GM19438 (cell line): Measurements from ENCODE around the gene NDUFA11.
"Not testable (repeated sequence)": the region's sequence is repeated elsewhere in the genome, so short reads cannot be mapped to it uniquely, and the experiment has no call there.

ENCODE experiments used
- ATAC-seq: cut with Tn5 transposase; IDR thresholded peaks from one replicate; pipeline ENCODE4 v1.9.1; 2021; ENCODE audit warnings: low read depth; ENCODE audit not compliant: unreplicated experiment

The NDUFA11 gene

GRCh38 chr19:5891938-5892771 lies 11.4 kb downstream of the NDUFA11 start:
- ATAC-seq: no peak

DNA sequence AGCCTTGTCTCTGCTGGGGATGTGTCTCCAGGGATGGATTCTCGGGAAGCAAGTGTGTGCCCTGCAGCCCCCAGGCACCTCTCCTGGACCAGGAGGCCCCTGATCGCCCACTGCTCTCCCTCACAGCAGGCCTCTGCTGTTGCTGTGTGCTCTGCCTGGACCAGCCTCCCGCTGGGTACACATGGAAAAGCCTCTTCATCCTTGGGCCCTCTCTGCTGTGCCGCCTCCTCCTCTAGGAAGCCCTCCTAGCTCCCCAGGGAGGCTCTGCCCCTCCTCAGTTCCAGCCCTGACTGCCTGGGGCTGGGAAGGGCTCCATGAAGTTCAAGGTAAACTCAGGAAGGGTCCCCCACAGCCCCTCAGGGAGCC lies 12.0 kb downstream of the NDUFA11 start:
- ATAC-seq: no peak

DNA sequence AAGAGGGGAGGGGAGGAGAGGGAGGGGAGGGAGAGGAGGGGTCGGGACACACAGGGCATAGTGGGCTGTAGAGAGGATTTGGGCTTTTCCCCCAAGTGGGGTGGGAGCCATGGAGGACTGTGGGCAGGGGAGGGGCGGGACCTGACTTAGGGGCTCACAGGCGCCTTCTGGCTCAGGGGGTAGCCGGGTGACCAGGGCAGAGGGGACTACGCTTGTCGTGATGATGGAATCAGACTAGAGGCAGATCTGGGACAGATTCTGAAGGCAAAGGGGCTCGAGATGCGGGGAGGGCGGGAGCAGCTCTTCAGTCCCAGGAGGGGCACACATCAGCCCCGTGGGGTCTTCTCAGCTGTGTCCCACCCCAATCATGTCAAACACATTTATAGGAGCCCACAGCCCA lies 13.5 kb downstream of the NDUFA11 start:
- ATAC-seq: no peak

DNA sequence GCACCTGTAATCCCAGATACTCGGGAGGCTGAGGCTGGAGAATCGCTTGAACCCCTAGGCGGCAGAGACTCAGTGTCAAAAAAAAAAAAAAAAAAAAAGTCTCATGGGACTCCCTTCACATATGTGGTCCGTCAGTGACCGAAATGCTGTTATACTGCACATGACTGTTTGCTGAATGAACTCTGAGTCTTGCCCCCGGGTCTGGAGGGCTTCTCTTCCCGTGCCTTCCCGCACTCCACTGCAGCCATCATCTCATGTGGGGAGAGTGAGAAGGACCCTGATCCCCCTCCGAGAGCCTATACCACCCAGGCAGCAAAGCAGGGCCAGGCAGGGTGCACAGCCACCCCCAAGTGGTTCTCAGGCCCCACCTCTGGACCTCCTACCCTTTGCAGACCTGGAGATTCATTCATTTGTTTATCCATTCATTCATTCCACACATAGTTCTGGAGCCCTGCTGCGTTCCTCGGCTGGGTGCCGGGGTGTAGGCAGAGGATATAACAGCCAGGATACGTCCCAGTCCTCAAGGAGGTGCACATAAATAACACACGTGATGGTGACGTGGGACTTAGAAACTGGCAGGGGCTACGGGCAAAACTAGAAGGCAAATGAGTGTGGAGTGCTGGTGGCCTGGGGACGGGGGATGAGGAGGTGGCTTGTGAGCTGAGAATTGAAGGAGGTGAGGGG lies 14.2 kb downstream of the NDUFA11 start:
- ATAC-seq: no peak

DNA sequence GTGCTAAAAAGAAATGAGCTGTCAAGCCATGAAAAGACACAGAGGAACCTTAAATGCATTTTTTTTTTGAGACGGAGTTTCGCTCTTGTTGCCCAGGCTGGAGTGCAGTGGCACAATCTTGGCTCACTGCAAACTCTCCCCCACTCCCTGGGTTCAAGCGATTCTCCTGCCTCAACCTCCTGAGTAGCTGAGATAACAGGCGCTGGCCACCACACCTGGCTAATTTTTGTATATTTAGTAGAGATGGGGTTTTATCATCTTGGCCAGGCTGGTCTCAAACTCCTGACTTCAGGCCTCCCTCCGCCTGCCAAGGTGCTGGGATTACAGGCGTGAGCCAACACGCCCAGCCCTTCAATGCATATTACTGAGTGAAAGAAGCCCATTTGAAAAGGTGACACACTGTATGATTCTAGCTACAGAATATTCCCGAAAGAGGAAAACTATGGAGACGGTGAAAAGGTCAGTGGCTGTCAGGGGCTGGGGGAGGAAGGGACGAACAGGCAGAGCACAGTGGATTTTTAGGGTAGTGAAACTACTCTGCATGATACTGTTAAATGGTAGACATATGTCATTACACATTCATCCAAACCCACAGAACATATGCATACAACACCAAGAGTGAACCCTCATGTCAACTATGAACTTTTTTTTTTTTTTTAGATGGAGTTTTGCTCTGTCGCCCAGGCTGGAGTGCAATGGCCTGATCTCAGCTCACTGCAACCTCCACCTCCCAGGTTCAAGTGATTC lies 19.4 kb downstream of the NDUFA11 start:
- not testable (repeated sequence) for ATAC-seq

GRCh38 chr19:5883157-5883873 lies 20.3 kb downstream of the NDUFA11 start:
- not testable (repeated sequence) for ATAC-seq

GRCh38 chr19:5882421-5882968 lies 21.1 kb downstream of the NDUFA11 start:
- no peak for ATAC-seq

DNA sequence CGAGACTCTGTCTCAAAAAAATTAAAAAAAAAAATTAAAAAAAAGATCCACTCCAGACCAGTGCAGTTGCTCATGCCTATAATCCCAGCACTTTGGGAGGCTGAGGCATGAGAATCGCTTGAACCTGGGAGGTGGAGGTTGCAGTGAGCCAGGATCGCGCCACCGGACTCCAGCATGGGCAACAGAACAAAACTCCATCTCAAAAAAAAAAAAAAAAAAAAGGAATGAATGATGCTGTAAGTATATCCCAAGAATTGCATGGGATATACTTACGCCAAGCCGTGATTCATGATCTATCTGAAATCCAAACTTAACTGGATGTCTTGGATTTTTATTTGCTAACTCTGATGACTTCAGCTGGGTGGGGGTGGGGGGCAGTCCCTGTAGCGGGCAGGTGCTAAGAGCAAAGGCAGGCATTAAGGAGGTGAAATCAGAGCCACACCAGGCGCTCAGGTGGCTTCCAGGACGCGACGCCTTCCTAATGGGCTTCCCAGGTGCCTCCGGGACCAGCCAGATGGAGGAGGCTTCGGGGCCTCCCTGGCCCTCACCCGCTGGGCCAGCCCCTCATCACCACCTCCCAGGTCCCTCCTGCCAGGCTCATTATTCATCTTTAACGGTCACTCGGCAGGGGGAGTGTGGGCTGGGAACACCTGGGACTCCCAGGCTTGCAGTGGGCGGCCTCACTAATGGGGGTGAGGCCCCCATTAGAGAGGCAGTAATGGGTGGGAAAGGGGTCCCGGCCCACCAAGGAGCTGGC lies 21.9 kb downstream of the NDUFA11 start:
- no peak for ATAC-seq

DNA sequence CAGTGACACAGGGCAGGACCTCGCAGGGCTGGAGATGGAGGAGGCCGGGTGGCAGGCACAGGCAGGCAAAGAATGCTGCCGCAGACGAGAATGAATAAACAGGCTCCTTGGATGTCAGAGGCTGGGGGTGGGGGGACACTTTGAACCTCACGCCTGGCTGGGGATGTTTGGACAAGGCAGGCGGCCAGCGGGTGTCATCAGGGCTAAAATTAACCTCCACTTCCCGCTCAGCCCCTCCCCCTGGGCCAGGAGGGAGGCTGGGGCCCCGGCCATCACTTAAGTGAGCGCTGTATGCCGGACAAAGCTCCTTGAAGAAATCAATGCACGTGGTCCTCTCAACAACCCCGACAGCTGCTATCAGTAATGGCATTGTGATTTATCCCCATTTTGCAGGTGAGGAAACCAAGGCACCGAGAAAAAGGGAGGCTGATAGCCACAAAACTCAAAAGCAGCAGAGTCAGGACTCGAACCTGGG lies 22.9 kb downstream of the NDUFA11 start:
- no peak for ATAC-seq

DNA sequence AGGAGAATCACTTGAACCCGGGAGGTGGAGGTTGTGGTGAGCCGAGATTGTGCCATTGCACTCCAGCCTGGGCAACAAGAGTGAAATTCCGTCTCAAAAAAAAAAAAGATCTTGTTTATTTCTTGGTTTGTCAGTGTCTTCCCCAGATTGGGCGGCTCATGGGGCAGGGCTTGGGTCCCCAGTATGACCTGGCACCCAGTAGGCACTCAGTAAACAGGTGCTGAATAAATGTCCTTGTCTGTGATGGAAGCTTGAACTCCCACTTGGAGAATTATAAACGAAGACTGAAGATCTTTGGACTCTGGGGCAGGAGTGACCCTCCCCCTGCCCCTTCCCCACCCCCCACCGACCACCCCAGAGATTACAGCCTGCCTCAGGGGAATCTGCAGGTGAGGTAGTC lies 23.4 kb downstream of the NDUFA11 start:
- no peak for ATAC-seq

- ATAC-seq: no peak
These were observed 25.7 kb downstream of the NDUFA11 start for GRCh38 chr19:5877882-5878281.

DNA sequence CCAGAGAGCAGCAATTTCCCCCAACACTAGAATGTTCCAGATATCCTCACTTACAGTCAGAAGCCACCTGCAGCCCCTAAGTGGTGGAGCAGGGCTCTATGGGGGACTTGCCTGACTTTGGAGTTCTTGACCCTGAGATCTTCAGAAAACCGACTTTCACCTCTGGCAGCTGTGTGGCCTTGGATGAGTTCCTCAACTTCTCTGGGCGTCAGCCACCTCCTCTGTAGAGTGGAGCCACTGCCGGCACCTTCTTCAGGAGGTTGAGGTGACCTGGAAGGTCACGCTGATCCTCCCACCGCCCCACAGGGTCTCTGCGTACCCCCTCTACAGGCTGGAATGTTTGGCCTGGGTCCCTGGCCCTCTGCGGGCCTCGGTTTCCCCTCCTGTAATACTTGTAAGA lies 26.2 kb downstream of the NDUFA11 start:
- ATAC-seq: no peak

GRCh38 chr19:5874496-5874895 lies 29.1 kb downstream of the NDUFA11 start:
- not testable (repeated sequence) for ATAC-seq

DNA sequence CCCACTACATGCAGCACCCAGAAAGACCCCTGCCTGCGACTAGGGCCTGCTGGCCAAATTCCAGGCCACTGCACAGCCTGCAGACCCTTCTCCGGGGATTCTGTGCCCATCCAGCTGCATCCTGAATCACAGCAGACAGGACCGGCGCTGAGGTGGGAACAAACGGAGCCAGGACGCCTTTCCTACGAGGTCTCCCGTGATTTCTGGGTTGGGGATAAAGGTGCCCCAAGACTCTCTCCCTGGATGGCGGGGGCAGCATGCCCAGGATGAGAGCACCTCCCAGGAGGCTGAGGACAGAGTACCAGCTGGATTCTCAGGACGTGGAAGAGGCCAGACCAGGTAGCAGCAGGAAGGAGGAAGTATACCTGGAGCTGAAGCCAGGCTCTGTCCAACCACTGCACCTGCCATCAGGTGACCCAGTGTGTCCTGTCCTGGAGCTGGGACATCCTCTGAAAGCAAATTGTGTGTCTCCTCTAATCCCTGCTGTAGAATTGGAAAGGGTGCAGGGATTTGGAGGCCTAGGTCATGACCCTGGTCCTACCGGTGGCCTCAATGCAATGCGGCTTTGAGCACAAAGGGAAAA lies 29.9 kb downstream of the NDUFA11 start:
- no peak for ATAC-seq

DNA sequence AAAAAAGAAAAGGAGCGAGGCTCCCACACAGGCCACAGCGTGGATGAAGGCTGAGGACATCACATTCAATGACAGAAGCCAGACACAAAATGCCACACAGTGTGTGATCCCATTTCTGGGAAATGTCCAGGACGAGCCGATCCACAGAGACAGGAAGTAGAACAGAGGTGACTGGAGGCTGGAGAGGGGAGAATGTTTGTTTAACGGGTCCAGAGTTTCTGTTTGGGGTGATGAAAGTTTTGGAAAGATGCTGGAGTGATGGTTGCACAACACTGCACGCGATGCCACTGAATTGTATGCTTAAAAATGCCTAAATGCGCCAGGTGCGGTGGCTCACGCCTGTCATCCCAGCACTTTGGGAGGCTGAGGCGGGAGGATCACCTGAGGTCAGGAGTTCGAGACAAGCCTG lies 32.6 kb downstream of the NDUFA11 start:
- no peak for ATAC-seq

DNA sequence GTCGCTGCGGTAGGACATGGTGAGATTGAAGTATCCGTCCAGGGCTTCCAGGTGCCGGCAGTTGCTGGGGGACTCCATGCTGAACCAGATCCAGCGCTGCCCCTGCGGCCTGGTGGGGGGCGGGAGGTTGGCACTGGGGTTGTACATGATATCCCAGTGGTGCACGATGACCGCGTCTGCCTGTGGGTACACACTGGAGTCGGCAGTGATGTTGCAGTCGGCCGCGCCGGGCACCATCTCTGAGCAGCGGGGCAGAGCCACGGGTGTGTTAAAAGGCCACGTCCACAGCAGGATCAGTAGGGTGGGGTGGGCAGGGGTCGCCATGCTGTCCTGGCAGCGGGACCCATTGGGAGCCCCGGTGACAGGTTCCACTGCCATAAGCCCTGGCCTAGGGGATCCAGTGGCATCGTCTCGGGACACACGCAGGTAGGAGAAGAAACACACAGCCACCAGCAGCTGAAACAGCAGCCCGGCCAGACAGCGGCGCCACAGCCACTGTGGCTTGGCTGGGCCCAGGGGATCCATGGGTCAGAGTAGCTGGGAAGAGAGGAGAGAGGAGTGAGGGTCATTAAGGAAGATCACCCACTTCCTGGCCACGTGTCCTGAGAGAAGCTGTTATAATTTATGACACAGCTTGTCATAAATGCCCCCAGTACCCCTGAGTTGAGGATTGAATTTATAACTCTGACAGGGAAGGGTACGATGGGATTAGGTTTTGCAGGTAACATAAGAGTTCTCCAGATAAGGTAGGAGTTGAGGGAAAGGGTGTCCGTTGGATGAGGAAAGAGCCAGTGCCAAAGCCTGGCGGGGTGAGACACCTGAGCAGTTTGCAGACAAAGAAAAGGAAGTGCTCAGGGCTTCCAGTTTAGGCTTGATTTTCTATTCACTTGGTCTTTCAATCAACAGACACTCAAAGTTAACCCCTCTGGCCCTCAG lies 36.1 kb downstream of the NDUFA11 start:
- no peak for ATAC-seq

- ATAC-seq: no peak
These were observed 37.8 kb downstream of the NDUFA11 start for GRCh38 chr19:5865772-5866171.
